NCI-H345 (cell line): ENCODE measurements around the gene OSGEP.

ENCODE experiments used
- DNase-seq: peaks from one replicate; lab custom pipeline; 2025; lab: John Stamatoyannopoulos, UW

OSGEP gene

DNA sequence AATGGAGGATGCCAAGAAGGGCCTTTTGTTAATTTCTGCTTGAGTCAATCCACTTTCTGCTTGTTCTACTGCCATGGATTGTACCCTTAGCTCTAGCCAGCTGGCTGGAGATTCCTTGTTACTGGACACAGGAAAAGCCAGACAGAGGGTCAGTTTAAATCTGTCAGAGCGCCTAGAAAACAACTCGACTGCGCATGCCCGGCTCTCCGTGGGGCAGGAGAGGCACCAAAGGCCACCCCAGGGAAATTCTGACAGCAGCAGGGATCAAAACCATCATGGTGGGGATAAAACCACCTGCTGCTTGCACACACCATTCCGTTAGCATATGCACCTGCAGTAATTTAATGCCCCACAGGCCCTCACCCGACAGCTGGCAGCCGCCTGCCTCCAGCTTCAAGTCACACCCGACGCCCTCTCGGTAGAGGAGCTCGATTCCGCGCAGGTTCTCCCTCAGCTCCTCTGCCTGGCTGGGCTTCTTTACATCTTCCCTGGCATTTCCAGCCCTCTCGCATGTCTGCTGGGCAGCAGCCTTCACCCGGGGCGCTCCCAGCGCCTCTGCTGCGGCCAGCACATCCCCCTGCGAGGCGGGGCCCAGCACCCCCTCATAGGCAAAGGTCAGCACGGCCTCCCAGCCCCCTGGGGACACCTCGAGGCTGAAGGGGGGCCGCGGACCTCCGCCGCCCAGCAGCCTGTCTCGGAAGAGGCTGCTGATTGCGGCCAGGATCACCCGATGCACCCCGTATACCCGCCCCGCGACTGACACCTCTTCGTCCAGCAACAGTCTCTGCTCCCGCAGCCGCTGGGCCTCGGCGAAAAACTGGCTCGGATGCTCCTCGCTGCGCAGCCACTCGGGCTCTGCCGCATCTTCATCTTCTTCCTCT, 19.7 kb downstream of the OSGEP start:
- no peak for DNase-seq

DNA sequence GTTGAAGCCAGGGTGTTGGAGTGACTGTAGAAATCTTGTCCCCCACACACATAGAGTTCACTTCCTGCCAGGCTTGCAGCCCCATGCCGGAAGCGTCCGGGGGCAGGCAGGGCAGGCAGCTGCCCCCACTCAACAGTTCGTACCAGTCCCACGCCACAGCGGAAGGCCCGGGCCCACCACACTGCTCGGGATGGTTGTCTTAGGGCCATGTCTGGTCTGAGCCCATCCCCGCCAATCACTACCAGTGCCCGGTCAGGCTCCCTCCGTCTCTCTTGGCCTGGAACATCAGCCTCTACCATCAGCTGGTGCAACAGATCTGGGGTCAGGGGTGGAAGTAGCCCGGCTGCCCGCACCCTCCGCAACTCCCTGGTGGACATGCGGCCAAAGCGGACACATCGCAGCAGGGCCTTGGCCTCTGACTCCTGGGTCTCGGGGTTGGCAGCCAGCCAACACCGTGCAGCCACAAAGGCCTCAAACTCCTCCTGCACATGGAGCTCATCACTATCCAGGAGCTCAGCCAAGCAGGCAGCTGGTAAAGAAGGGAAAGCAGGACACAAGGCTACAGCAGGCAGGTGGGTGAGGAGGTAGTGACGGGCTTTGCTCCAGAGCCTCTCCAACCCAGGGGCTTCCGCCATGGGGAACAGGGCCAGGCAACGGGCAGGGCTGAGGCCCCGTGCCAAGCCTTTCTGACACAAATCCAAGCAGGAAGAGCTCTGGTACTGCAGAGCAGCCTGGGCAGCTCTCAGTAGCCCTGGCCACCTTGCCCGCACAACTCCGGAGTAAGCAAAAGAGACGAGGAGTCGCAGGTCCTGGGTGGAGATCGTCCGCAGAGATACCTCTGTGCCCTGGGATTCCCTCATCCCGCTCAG, 24.6 kb downstream of the OSGEP start:
- DNase-seq = no peak

DNA sequence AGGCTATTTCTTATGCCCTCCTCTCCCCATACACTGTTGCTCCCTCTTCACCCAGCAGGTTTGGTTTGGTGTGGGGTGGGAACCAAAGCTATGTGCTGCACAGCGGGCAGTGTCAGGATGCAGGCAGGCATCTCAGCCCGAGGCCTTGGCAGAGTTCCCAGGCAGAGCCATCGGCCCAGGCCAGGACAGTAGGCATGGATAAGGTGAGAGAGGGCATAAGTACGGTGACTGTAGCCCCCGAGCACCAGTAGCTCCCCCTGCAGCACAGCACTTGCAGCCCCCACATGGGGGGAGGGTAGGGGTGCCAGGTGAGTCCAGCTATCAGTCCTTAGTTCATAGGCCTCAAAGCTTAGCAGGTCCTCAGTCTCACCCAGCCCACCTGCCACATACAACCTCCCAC, 25.8 kb downstream of the OSGEP start:
- DNase-seq = no peak

DNA sequence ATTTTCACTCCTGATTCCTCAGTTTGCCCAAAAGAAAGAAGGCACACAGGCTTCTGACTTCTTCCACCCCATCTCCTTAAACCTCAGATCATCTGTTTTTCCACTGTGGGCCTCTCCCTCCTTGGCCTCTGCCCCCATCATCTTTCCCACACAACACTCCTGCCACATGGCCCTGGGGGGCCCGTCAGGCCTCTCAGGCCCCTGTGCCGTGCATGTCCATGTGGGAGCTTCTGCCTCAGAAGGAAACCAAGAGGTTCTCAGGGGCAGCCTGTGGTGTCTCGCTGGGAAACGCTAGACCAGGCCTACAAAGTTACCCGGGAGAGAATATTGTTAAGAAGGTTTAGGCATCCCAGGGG, 26.6 kb downstream of the OSGEP start:
- DNase-seq = no peak

DNA sequence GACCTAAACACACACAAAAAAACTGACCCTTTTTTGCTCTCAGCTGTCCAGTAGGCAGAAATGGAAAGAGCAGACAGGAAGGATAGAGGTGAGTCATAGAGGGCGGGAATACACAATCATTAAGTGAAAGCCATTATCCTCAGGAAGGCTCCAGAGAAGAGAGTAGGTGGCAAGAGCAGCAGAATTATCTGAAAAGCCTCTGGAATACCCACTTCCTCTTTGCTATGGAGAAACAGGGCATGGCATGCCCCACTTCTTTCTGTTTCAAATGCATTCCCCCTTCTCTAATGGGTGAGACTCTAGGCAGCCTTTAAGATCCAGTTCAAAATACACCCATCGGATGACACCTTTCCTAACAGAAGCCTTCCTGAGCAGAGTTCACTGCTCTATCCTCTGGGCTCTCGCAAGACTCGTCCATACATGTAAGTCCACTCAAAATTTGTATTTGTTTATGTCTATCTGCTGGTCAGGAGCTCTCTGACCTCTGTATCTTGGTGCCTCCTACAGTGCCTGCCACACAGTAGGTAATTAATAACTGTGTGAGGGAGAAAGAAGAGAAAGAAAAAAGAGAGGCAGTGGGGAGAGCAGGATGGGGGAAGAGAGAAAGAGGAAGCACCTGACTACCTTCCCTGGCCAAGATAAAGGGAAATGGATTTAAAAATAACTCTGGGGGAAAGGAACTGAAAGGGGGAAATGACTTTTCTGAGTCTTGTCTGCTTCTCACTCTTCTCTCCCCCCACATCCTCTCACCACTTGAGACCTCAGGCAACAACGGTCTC, 27.2 kb downstream of the OSGEP start:
- DNase-seq = no peak

DNA sequence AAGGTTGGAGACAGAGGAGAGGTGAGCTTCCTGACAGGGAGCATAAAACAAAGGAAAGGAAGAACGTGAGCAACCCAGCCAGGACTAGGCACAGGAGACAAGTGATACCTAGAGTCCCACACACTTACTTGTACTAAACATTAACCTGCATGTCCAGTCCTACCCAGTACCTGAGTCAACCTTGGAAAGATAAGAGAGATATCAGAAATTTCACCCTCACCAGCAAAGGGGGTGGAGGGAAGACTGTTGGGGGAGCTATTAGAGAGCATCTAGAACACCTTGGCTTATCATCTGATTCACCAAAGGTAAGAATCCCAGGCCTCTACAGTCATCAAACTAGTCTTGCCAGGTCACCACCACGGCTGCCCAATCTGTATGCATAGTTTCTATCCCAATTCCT, 29.8 kb downstream of the OSGEP start:
- DNase-seq = no peak

DNA sequence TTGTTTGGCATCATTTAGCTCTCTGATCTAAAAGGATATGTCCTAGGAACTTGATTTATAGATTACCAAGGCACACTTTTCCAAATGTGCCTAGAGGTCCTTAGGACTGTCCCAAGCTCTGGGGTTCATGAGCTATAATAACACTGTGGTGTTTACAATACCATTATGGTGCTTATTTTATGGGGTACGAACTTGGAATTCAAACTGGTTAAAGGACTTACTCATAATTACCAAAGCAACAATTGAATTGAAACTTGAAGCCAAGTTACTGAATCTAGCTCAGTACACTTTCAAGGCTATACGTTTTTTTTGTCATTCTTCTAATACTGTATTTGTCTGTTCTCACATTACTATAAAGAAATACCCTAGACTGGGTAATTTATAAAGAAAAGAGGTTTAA, 31.7 kb downstream of the OSGEP start:
- no peak for DNase-seq

DNA sequence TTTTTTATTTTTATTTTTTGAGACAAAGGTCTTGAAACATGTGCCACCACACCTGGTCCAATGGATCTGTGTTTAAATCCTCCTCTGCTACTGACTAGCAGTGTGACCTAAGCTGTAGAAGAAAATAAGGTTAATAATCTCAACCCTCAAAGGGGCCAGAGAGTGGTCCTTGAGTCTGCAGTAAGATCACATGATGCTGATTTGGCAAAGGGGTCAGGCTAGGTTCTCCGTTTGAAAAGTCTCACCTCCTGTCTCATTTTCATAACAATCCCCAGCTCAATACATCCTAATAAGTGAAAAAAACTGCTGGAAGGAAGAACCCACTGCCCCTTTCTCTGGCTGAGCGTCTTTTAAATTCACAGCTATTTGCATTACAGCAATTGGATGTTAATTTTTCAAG, 33.3 kb downstream of the OSGEP start:
- no peak for DNase-seq

DNA sequence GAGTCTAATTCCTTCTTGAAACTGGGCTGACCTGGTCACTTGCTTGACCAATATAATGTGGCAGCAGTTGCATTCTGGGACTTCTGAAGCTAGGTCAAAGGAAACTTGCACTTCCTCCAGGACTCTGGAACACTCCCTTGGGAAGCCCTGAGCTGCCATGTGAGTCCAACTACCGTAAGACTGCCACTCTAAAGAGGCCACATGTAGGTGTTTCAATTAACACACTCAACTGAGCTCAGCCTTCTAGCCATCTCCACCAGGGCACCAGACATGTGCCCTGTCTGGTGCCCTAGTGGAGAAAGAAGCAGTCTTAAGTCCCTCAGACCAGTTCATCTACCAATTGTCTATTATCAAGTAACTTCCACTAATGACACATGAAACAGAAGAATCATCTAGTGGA, 35.2 kb downstream of the OSGEP start:
- no peak for DNase-seq

DNA sequence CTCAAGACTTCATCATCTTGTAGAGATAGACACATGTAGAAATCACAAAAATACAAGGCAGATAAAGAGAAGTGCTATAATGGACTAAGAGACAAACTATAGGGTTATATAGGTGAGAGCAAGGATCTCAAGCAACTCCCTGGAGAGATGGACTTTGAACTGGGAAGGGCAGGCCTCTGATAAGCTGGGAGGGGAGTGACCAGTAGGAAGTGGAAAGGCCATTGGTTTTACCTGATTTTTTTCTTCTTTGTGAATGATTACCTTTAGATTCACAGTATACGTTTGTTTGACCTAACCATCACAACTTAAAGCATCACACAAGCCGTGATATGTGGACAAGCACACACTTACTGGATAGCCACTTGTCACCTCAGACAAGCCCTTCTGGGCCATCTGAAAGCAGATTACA, 36.1 kb downstream of the OSGEP start:
- no peak for DNase-seq

DNA sequence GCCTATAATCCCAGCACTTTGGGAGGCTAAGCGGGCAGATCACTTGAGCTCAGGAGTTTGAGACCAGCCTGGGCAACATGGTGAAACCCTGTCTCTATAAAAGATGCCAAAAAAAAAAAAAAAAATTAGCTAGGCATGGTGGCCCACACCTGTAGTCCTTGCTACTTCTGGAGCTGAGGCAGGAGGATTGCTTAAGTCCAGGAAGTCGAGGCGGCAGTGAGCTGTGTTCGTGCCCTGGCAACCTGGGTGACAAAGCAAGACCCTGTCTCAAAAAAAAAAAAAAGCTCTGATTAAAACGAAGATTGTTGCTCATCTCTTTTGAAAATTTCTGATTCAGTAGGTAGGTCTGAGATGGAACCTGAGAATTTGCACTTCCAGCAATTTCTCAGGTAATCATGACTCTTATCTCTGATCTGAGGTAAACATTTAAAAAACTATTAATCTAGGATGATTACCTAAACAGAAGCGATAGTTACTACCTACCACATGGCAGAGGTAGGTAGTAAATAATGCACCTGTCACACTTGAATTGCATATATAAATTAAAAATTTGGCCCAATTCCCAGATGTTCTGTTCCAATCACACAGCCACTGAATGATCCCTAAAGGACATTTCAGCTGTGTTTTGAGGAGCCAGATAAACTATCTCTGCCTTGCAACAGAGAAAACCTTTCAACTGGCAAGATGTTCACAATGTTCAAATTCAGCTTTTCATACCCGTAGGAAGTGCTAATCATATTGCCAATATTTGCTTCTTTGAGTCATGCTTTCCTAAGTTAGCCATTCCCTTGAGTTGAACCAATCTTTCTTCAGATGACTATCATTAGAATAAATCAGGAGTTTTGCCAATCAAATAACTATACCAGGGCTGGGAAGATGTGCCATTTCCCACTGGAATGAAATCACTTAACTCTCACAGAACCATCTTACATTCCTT, 37.1 kb downstream of the OSGEP start:
- peak; percentile 24 for DNase-seq

DNA sequence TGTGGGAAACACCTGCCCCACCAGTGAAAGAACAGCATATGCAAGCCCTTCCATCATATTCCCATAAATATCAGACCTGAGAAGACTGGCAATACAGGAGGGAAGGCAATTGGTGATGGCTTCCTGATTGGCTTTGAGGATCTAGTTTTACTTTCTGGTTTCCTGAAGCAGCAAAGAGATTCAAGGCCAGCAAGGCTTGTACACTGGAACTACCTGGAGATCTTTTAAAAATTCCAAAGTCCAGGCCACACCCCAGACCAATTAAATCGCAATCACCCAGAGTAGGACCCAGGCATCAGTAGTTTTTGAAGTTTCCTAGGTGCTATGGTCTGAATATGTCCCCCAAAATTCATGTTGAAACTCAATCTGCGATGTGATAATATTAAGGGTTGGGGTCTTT, 38.4 kb downstream of the OSGEP start:
- DNase-seq = no peak

DNA sequence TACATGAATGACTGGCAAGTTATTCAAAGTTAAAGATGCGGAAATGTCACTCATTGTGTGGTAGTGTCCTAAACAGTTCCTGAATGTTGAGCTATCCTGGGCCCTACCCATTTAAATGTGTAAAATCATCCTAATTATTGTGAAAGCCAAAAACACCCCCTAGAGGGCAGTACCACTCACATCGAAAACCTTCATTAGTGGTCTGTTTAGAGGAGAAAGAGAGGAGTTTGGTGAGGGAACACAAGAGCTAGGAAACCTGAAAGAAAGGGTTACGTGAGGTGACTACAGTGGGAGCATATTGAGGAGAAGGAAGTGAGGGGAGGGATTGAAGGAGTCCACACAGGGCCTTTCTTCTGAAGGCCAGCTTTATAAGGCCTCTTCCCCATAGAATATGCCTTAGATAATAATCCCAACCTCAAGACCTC, 38.8 kb downstream of the OSGEP start:
- peak; percentile 29 for DNase-seq

DNA sequence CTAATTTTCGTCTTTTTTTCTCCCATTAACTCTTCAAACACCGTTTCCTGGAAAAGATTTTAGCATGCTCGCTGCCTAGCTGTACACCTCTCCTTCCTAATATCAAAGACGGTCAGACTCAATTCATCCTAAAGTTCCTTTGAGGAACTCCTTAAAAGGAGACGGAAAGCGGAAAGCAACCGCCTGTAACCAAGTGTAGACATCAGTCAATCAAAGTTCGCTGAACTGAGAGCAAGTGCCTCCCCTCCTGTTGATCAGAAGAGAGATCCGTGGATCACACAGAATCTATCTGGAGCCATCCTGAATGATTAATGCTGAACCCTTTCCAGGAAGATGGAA, 40.9 kb downstream of the OSGEP start:
- no peak for DNase-seq

DNA sequence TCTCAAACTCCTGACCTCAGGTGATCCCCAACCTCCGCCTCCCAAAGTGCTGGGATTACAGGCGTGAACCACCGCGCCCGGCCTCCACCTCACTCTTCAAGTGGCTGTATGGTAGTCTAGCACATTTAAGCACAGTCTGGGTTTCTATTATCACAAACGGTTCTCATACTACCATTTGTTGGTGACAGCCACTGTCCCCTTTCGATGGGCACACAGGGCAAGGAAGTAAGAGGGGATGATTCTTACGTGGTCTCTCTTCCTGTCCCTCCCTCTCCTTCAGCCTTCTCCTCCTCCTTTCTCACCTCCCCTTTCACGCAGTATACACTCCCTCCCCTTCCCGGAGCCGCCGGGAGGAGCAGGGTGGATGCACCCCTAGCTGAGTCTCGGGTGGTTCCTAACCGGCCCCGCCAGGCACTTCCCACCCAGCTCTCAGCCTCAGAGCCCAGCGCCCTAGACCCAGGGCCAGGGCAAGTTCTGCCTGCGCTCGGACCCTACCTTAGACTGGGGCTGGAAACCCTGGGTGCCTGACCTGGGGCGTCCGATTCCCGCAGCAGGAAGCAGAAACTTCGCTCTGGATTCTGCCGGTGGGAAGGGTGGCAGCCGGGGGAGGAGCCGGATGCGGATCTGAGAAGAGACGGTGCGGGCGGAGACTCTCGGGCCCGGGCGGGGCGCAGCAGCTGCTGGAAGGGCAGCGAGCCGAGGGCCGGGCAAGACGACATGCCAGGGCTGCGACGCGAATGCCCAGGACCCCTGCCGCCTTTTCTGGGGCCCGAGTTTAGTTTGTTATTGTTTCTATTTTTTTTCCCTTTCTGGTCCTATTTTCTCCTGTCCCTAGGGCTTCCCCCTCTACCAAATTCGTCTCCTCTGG, 41.5 kb downstream of the OSGEP start, which contains the start of gene TEP1:
TEP1 (minus strand) TSS at position 626 of the 868 bp plus-strand sequence. CDS start 5,062 bp downstream, outside the sequence.
- peak; percentile 87 for DNase-seq

DNA sequence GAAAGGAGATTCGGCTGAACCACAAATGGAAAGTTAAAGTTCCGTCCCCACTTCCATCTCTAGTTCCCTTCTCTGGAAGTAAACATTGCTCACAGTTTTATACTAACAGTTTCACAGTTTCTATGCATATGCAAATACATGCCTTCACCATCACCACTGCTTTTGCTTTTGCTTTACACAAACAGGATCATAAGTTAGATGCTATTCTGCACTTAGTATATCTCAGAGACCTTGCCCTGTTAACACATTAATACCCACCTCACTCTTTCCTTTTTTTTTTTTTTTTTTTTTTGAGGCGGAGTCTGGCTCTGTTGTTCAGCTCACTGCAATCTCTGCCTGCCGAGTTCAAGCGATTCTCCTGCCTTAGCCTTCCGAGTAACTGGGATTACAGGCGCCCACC, 42.2 kb downstream of the OSGEP start:
- DNase-seq = no peak

DNA sequence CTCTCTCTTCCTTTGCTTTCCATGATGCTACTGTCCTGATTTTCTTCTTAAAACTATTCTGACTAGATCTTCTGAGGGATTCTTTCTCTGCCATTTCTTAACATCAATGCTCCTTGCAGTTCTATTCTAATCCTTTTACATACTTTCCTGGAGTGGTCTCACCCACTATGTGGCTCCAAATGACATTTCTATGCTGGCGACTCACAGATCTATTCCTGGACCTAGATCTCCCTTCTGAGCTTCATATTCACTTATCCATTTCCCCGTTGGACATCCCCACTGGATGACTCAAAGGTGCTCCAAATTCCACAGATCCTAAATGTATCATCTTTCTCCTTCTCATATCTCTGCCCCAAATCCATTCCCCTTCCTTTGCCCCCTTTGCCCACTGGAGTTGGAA, 45.4 kb downstream of the OSGEP start:
- DNase-seq = no peak

DNA sequence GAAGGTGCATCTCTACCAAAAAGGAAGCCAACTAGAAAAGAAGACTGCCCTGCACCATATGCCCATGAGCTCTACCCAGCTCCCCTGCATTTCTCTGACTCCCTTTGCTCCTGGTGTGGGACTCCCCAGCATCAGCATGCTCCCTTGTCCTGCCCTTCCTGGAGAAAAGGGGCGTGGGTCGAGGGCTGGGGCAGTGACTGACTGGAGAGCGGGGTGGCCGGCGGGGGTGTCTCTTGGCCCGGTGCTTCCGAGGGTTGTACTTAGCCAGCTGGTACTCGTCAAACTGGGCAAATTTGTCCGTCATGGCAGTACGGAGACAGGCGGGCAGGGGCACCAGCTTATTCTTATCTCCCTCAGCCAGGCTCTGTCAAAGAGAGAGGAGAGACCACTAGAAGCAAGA, 51.1 kb downstream of the OSGEP start:
- DNase-seq = no peak

DNA sequence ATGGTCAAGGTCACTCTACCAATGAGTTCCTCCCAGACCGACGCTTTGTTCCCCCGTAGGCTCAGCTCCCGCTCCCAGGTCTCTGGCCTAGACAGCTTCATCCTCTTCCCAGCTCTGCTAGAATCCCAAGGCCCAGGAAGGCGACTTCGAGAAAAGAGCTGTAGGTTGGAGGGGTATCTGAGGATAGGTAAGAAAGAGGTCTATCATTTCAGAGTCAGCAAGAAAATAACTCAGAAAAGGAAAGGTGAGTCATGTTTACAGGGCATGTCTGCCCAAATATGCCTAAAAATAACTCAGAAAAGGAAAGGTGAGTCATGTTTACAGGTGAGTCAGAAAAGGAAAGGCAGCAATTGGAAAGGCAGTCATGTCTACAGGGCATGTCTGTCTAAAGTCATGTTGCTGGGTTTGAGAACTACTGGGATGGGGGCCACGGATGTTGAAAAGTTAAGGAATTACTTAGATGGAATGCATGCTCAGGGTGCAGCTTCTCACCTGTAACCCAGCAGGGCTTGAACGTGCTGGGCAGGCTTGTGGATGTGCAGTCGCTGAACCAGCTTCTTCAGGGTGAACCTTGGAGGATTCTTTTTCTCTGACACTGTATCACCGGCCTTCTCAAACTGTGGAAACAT, 53.5 kb downstream of the OSGEP start:
- DNase-seq = no peak

DNA sequence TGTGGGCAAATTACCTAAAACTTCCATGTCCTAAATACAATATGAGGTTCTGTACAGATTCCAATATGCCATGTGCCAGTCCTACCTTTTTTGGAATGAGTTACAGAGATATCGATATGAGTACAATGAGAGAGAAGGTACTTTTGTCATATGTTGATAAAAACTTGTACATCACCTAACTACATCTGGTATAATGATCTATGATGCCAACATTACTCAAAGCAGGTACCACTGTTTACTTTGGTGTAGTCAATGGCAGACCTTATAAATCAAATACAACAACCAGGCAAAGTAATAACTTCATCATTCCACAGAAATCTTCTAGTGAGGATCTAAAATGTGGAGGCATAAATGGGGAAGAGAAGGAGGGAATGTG, 54.0 kb downstream of the OSGEP start:
- DNase-seq = no peak
